ENCODE measurements around the gene HOXD13. TPM values are rescaled to one million over a fixed set of nuclear protein-coding genes. Genes with fewer than 3 reads are reported as not detected.

Gene HOXD13
- polyA plus RNA-seq (2012; ENCODE audit: insufficient read length, low read depth), result not detected

GRCh38 chr2:176092270-176093144 is at the start of gene HOXD13:
HOXD13 (plus strand) TSS chr2:176092721; CDS start chr2:176092891, 170 bp downstream.
- no peak for TF ChIP-seq TAF1 (IDR thresholded peaks at IDR 0.05; ENCODE audit: borderline replicate concordance, insufficient read depth, low read length)

GRCh38 chr2:176056406-176056805 is 36.1 kb upstream of the HOXD13 start:
- TF ChIP-seq FOXP2 (optimal IDR thresholded peaks at IDR 0.05; ENCODE audit: borderline replicate concordance, extremely low read depth, extremely low read length, insufficient read depth), result no peak
- no peak for TF ChIP-seq SIN3A (IDR thresholded peaks at IDR 0.05; ENCODE audit: borderline replicate concordance, insufficient read depth, low read length)

- TF ChIP-seq FOXP2 (optimal IDR thresholded peaks at IDR 0.05; ENCODE audit: borderline replicate concordance, extremely low read depth, extremely low read length, insufficient read depth), result no peak
- no peak for TF ChIP-seq POLR2AphosphoS5 (IDR thresholded peaks at IDR 0.05; ENCODE audit: low read depth, low read length)
- TF ChIP-seq REST (IDR thresholded peaks at IDR 0.05; ENCODE audit: insufficient read depth in 1 of 2, low read depth in 2 of 2, low read length in 2 of 2), result no peak
- no peak for TF ChIP-seq SIN3A (IDR thresholded peaks at IDR 0.05; ENCODE audit: borderline replicate concordance, insufficient read depth, low read length)
- TF ChIP-seq TAF1 (IDR thresholded peaks at IDR 0.05; ENCODE audit: borderline replicate concordance, insufficient read depth, low read length), result no peak
Measured at GRCh38 chr2:176063958-176064357, 28.6 kb upstream of the HOXD13 start.

GRCh38 chr2:176066645-176067588 is 25.6 kb upstream of the HOXD13 start:
- TF ChIP-seq REST (IDR thresholded peaks at IDR 0.05; ENCODE audit: insufficient read depth in 1 of 2, low read depth in 2 of 2, low read length in 2 of 2), result no peak
- TF ChIP-seq SIN3A (IDR thresholded peaks at IDR 0.05; ENCODE audit: borderline replicate concordance, insufficient read depth, low read length), result no peak
- no peak for TF ChIP-seq FOXP2 (optimal IDR thresholded peaks at IDR 0.05; ENCODE audit: borderline replicate concordance, extremely low read depth, extremely low read length, insufficient read depth)
- no peak for TF ChIP-seq POLR2AphosphoS5 (IDR thresholded peaks at IDR 0.05; ENCODE audit: low read depth, low read length)
- TF ChIP-seq TAF1 (IDR thresholded peaks at IDR 0.05; ENCODE audit: borderline replicate concordance, insufficient read depth, low read length), result no peak

GRCh38 chr2:176067589-176068418 is 24.7 kb upstream of the HOXD13 start:
- TF ChIP-seq SIN3A (IDR thresholded peaks at IDR 0.05; ENCODE audit: borderline replicate concordance, insufficient read depth, low read length) (no peak), FOXP2 (optimal IDR thresholded peaks at IDR 0.05; ENCODE audit: borderline replicate concordance, extremely low read depth, extremely low read length, insufficient read depth) (no peak), TAF1 (IDR thresholded peaks at IDR 0.05; ENCODE audit: borderline replicate concordance, insufficient read depth, low read length) (no peak), REST (IDR thresholded peaks at IDR 0.05; ENCODE audit: insufficient read depth in 1 of 2, low read depth in 2 of 2, low read length in 2 of 2) (no peak), POLR2AphosphoS5 (IDR thresholded peaks at IDR 0.05; ENCODE audit: low read depth, low read length) (no peak)

All from PFSK-1 (cell line).